Neural cell (in vitro differentiated cells): ENCODE results near the gene XPA. TPM values are rescaled to one million over a fixed set of nuclear protein-coding genes. Genes with fewer than 3 reads are reported as not detected.

Experiments used
- H2AFZ ChIP-seq: fragments of 200-600, 300-800 bp; sonication (generic), shearing (Covaris generic); 2 replicates; pipeline ENCODE4 v1.6.0; 2014; ENCODE audit warnings: low read depth, mild to moderate bottlenecking, antibody characterized with exemption, low read length, moderate library complexity
- H3F3A ChIP-seq: fragments of 200-600 bp; shearing (Covaris generic); 2 replicates; pipeline ENCODE4 v1.6.1; 2016; ENCODE audit warnings: mild to moderate bottlenecking, moderate library complexity, mixed read lengths, antibody characterized with exemption, low read length; ENCODE audit not compliant: insufficient read depth, poor library complexity, severe bottlenecking
- H3K27ac ChIP-seq: fragments of 200-600, 300-800 bp; sonication (generic), shearing (Covaris generic); 2 replicates; pipeline ENCODE4 v1.5.1; 2014; ENCODE audit warnings: mild to moderate bottlenecking, low read length, moderate library complexity
- H3K27me3 ChIP-seq: fragments of 300-800, 200-600 bp; sonication (generic), shearing (Covaris generic); 2 replicates; pipeline ENCODE4 v1.6.0; 2014; ENCODE audit warnings: mild to moderate bottlenecking, low read depth, low read length, moderate library complexity; ENCODE audit not compliant: insufficient read depth
- H3K36me3 ChIP-seq: fragments of 300-800, 200-600 bp; sonication (generic), shearing (Covaris generic); 2 replicates; pipeline ENCODE4 v1.5.1; 2014; ENCODE audit warnings: mild to moderate bottlenecking, antibody characterized with exemption, low read length, moderate library complexity; ENCODE audit not compliant: insufficient read depth
- H3K4me2 ChIP-seq: fragments of 300-800, 200-600 bp; sonication (generic), shearing (Covaris generic); 2 replicates; pipeline ENCODE4 v1.6.0; 2014; ENCODE audit warnings: mild to moderate bottlenecking, low read length
- H3K4me3 ChIP-seq: fragments of 300-800, 200-600 bp; sonication (generic), shearing (Covaris generic); 2 replicates; pipeline ENCODE4 v1.5.1; 2014; ENCODE audit warnings: mild to moderate bottlenecking, low read length, moderate library complexity
- H3K79me2 ChIP-seq: fragments of 200-600 bp; shearing (Covaris generic); replicated peaks from 2 replicates; pipeline ENCODE4 v1.6.0; 2014; ENCODE audit warnings: mild to moderate bottlenecking, low read length, moderate library complexity; ENCODE audit not compliant: insufficient read depth
- H3K9ac ChIP-seq: fragments of 300-800, 200-600 bp; sonication (generic), shearing (Covaris generic); 2 replicates; pipeline ENCODE4 v1.6.1; 2016; ENCODE audit warnings: mild to moderate bottlenecking, low read length, mixed read lengths
- H3K9me2 ChIP-seq: fragments of 200-600 bp; shearing (Covaris generic); 2 replicates; pipeline ENCODE4 v1.6.1; 2016; ENCODE audit warnings: mild to moderate bottlenecking, low read length, mixed read lengths; ENCODE audit not compliant: insufficient read depth
- H3K9me3 ChIP-seq: fragments of 200-600, 300-800 bp; sonication (generic), shearing (Covaris generic); 2 replicates; pipeline ENCODE4 v1.6.1; 2016; ENCODE audit warnings: mild to moderate bottlenecking, mixed run types, low read length, moderate library complexity, mixed read lengths
- H4K20me1 ChIP-seq: fragments of 200-600 bp; shearing (Covaris generic); 2 replicates; pipeline ENCODE4 v1.6.1; 2016; ENCODE audit warnings: mild to moderate bottlenecking, mixed run types; ENCODE audit not compliant: insufficient read depth
- CTCF ChIP-seq: fragments of 450-650 bp; IDR thresholded peaks from 2 replicates; pipeline ENCODE4 v1.5.1; 2014; ENCODE audit warnings: antibody characterized with exemption, mild to moderate bottlenecking, moderate library complexity; ENCODE audit not compliant: poor library complexity, severe bottlenecking
- EP300 ChIP-seq: fragments of 450-650 bp; conservative IDR thresholded peaks from 2 replicates; pipeline ENCODE4 v1.6.1; 2014; ENCODE audit warnings: antibody characterized with exemption, mild to moderate bottlenecking, moderate library complexity; ENCODE audit not compliant: poor library complexity, severe bottlenecking
- EZH2 ChIP-seq: fragments of 200-600, 300-800 bp; shearing (Covaris generic), sonication (generic); IDR thresholded peaks from 2 replicates; pipeline ENCODE4 v1.6.1; 2014; ENCODE audit warnings: antibody characterized with exemption, low read length, borderline replicate concordance, mild to moderate bottlenecking; ENCODE audit not compliant: insufficient read depth, poor library complexity, severe bottlenecking
- MXI1 ChIP-seq: fragments of 450-650 bp; conservative IDR thresholded peaks from 2 replicates; pipeline ENCODE4 v1.6.1; 2014; ENCODE audit warnings: antibody characterized with exemption, mild to moderate bottlenecking; ENCODE audit not compliant: poor library complexity, severe bottlenecking
- POLR2AphosphoS5 ChIP-seq: IDR thresholded peaks from 2 replicates; pipeline ENCODE4 v1.6.1; 2012
- RAD21 ChIP-seq: fragments of 450-650 bp; conservative IDR thresholded peaks from 2 replicates; pipeline ENCODE4 v1.6.1; 2014; ENCODE audit warnings: antibody characterized with exemption, mild to moderate bottlenecking, moderate library complexity
- SMC3 ChIP-seq: fragments of 450-650 bp; conservative IDR thresholded peaks from 2 replicates; pipeline ENCODE4 v1.6.1; 2014; ENCODE audit warnings: antibody characterized with exemption, mild to moderate bottlenecking, moderate library complexity; ENCODE audit not compliant: poor library complexity
- TAF1 ChIP-seq: IDR thresholded peaks from 2 replicates; pipeline ENCODE4 v1.6.1; 2012; ENCODE audit warnings: low read depth
- polyA plus RNA-seq: library from polyadenylated mRNA; depleted of rRNA; stranded (reverse); fragments of >200 nt; gene quantifications from 2 replicates; pipeline ENCODE4 v1.2.3, GENCODE V29; 2014
- TF ChIP-seq, protein P1 (sequence below): IDR thresholded peaks from 2 replicates; pipeline ENCODE4 v1.6.1; 2012; ENCODE audit warnings: borderline replicate concordance

The XPA gene
- polyA plus RNA-seq, 1 donor from 2014 or later: 34.5 TPM

- Histone ChIP-seq H3F3A (peaks cover 7% of the 10 kb centered on the region), H4K20me1 (no peaks in the 10 kb centered on the region), H3K9me3 (no peaks in the 10 kb centered on the region), H2AFZ (no peak overlapping the region), H3K9me2 (no peaks in the 10 kb centered on the region), H3K27me3 (no peaks in the 10 kb centered on the region), H3K36me3 (peaks cover 3% of the 10 kb centered on the region), H3K79me2 (peaks cover 62% of the 10 kb centered on the region), H3K4me3 (no peak overlapping the region), H3K9ac (no peak overlapping the region), H3K27ac (no peak overlapping the region), H3K4me2 (no peak overlapping the region)
- TF ChIP-seq EP300: no peak
- TF ChIP-seq CTCF: no peak
Measured at GRCh38 chr9:97629156-97629555, 68.0 kb downstream of the XPA start.

- H3K4me3 ChIP-seq: no peak overlapping the region
- peaks cover 7% of the 10 kb centered on the region for H3F3A ChIP-seq
- H4K20me1 ChIP-seq: no peaks in the 10 kb centered on the region
- H3K9me3 ChIP-seq: no peaks in the 10 kb centered on the region
- H3K4me2 ChIP-seq: no peak overlapping the region
- no peaks in the 10 kb centered on the region for H3K9me2 ChIP-seq
- no peak overlapping the region for H2AFZ ChIP-seq
- H3K36me3 ChIP-seq: peaks cover 6% of the 10 kb centered on the region
- no peak overlapping the region for H3K27ac ChIP-seq
- peaks cover 61% of the 10 kb centered on the region for H3K79me2 ChIP-seq
- TF ChIP-seq, protein P1, sequence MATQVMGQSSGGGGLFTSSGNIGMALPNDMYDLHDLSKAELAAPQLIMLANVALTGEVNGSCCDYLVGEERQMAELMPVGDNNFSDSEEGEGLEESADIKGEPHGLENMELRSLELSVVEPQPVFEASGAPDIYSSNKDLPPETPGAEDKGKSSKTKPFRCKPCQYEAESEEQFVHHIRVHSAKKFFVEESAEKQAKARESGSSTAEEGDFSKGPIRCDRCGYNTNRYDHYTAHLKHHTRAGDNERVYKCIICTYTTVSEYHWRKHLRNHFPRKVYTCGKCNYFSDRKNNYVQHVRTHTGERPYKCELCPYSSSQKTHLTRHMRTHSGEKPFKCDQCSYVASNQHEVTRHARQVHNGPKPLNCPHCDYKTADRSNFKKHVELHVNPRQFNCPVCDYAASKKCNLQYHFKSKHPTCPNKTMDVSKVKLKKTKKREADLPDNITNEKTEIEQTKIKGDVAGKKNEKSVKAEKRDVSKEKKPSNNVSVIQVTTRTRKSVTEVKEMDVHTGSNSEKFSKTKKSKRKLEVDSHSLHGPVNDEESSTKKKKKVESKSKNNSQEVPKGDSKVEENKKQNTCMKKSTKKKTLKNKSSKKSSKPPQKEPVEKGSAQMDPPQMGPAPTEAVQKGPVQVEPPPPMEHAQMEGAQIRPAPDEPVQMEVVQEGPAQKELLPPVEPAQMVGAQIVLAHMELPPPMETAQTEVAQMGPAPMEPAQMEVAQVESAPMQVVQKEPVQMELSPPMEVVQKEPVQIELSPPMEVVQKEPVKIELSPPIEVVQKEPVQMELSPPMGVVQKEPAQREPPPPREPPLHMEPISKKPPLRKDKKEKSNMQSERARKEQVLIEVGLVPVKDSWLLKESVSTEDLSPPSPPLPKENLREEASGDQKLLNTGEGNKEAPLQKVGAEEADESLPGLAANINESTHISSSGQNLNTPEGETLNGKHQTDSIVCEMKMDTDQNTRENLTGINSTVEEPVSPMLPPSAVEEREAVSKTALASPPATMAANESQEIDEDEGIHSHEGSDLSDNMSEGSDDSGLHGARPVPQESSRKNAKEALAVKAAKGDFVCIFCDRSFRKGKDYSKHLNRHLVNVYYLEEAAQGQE: no peak
- TF ChIP-seq EP300 (no peak), RAD21 (no peak), CTCF (no peak), MXI1 (no peak), TAF1 (no peak), POLR2AphosphoS5 (no peak), SMC3 (no peak), EZH2 (no peak)
- no peak overlapping the region for H3K9ac ChIP-seq
- no peaks in the 10 kb centered on the region for H3K27me3 ChIP-seq
Measured at GRCh38 chr9:97628668-97629067, 68.5 kb downstream of the XPA start.
